Natural killer cell (primary cell): ENCODE data around the gene LONRF3. TPM values are rescaled to one million over a fixed set of nuclear protein-coding genes. Genes with fewer than 3 reads are reported as not detected.
"Not testable (repeated sequence)": the region's sequence is repeated elsewhere in the genome, so short reads cannot be mapped to it uniquely, and the experiment has no call there.

Source experiments
- ATAC-seq, 3 donors: fragments of 150-1000 bp in 2 of 3; fragments of 200-7000 bp in 1 of 3; cut with Tn5 transposase; 1 replicate in 1 of 3; 2 replicates in 2 of 3; pipeline ENCODE4 v1.10.0; 2021; ENCODE audit warnings: mild to moderate bottlenecking in 2 of 3, moderate library complexity in 2 of 3
- DNase-seq, 2 donors: peaks; one replicate each; pipeline versions ENCODE4 v3.0.0 to v3.0.0-alpha.2; 2013 to 2021; ENCODE audit warnings: mixed read lengths in 1 of 2
- H3K27ac ChIP-seq: one replicate; pipeline ENCODE4 v1.5.1; 2013; ENCODE audit warnings: mild to moderate bottlenecking, low read length
- H3K27me3 ChIP-seq: one replicate; pipeline ENCODE4 v1.6.1; 2013; ENCODE audit warnings: low read length; ENCODE audit not compliant: control insufficient read depth, insufficient read depth
- H3K36me3 ChIP-seq: one replicate; pipeline ENCODE4 v1.6.1; 2013; ENCODE audit warnings: low read length; ENCODE audit not compliant: control insufficient read depth, insufficient read depth
- H3K4me1 ChIP-seq: one replicate; pipeline ENCODE4 v1.6.1; 2013; ENCODE audit warnings: low read length; ENCODE audit not compliant: control insufficient read depth, insufficient read depth
- H3K4me3 ChIP-seq: one replicate; pipeline ENCODE4 v1.5.1; 2013; ENCODE audit warnings: low read length
- H3K9me3 ChIP-seq: one replicate; pipeline ENCODE4 v1.6.1; 2013; ENCODE audit warnings: low read length; ENCODE audit not compliant: control insufficient read depth, insufficient read depth
- H3K27ac Mint-ChIP-seq, 2 donors: one replicate each; pipeline ENCODE4 v1.8.0; 2022; ENCODE audit warnings: mild to moderate bottlenecking in 2 of 2, mixed read lengths in 2 of 2, moderate library complexity in 1 of 2
- H3K27me3 Mint-ChIP-seq, 2 donors: one replicate each; pipeline ENCODE4 v1.8.0; 2022; ENCODE audit warnings: low read depth in 2 of 2, mixed read lengths in 2 of 2
- H3K36me3 Mint-ChIP-seq: one replicate; pipeline ENCODE4 v1.8.0; 2022; ENCODE audit warnings: mixed read lengths
- H3K4me1 Mint-ChIP-seq, 2 donors: one replicate each; pipeline ENCODE4 v1.8.0; 2022; ENCODE audit warnings: mixed read lengths in 2 of 2
- H3K4me3 Mint-ChIP-seq: one replicate; pipeline ENCODE4 v1.8.0; 2022; ENCODE audit warnings: mild to moderate bottlenecking, moderate library complexity, mixed read lengths
- H3K9me3 Mint-ChIP-seq, 2 donors: one replicate each; pipeline ENCODE4 v1.8.0; 2022; ENCODE audit warnings: mixed read lengths in 2 of 2
- CTCF ChIP-seq: fragments of 200-600 bp; IDR thresholded peaks from one replicate; pipeline ENCODE4 v1.8.0; 2022; ENCODE audit warnings: antibody characterized with exemption
- WGBS: methylation state at CpG from one replicate; pipeline ENCODE4 v1.1.7; 2013; ENCODE audit warnings: missing lambda C conversion rate; ENCODE audit not compliant: insufficient coverage; 5-methylcytosine and 5-hydroxymethylcytosine counted together
- intact Hi-C: fragments of 100-400 bp; cut with micrococcal nuclease; formaldehyde crosslinking; loops from one replicate; pipeline ENCODE4 v1.14.2; 2022
- total RNA-seq, 4 donors: library from RNA; stranded (reverse); fragments of 120-200 nt in 1 of 4; gene quantifications; one replicate each; pipeline versions ENCODE4 v1.2.3 to v1.2.4, GENCODE V29; 2013 to 2022

Gene LONRF3
- total RNA-seq, 3 donors from 2014 or later (not counting 1 experiment from before 2014, with no cell fraction given): 13.4 to 21.2 (median 17.4) TPM

DNA sequence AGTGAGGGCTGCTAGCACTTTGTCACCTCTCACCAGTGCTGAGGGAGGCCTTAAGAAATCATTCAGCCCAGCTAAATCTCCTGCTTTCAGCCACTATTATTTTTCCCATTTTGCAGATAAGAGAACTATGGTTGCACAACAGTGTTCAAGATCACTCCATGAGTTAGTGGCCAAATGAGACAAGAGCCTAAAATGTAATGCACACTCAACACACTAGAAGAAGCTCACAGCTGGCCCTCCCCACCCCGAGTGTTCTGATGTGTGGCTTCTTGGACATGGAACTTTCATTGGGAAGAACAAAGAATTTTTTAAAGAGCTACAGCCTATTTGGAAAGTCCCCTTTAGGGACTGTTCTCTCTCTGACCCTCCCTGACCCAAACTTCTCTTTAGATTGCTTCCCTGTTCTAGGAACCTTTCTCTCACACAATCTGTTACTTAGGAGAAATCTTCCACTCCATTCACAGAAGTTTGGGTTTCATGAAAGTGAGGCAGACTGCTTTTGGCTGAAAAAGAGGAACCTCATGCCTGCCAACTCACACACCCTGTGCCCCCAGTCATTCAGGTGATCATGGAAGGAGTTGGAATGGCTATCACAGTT, 54.4 kb downstream of the LONRF3 start:
- Mint-ChIP-seq H3K27me3 (peaks cover 7 to 14% of the 10 kb centered on the region in 2 donors), H3K27ac (no peak overlapping the region), H3K4me3 (no peak overlapping the region), H3K4me1 (no peaks in the 10 kb centered on the region), H3K36me3 (no peaks in the 10 kb centered on the region), H3K9me3 (no peaks in the 10 kb centered on the region)
- no peak overlapping the region for H3K27ac ChIP-seq
- H3K36me3 ChIP-seq: no peaks in the 10 kb centered on the region
- no peaks in the 10 kb centered on the region for H3K4me1 ChIP-seq
- no peak for ATAC-seq
- no peak for TF ChIP-seq CTCF
- no peak overlapping the region for H3K4me3 ChIP-seq
- no peaks in the 10 kb centered on the region for H3K9me3 ChIP-seq
- no peaks in the 10 kb centered on the region for H3K27me3 ChIP-seq
- intact Hi-C loops: no loop called here
- 80% methylated on average over 1 of the region's 1 CpG for WGBS
- no peak for DNase-seq

DNA sequence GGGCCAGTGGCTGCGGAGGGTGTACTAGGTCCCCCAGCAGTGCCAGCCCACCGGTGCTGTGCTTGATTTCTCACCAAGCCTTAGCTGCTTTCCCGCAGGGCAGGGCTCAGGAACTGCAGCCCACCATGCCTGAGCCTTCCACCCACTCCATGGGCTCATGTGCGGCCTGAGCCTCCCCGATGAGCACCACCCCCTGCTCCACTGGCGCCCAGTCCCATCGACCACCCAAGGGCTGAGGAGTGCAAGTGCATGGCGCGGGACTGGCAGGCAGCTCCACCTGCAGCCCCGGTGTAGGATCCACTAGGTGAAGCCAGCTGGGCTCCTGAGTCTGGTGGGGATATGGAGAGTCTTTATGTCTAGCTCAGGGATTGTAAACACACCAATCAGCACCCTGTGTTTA, 55.2 kb downstream of the LONRF3 start:
- intact Hi-C loops, H3K27me3 ChIP-seq, H3K4me3 ChIP-seq, H3K4me3 Mint-ChIP-seq, H3K36me3 Mint-ChIP-seq, H3K27ac ChIP-seq, DNase-seq, H3K4me1 Mint-ChIP-seq, H3K9me3 Mint-ChIP-seq, H3K36me3 ChIP-seq, H3K4me1 ChIP-seq, ATAC-seq, H3K9me3 ChIP-seq, H3K27ac Mint-ChIP-seq: not testable (repeated sequence)
- peaks cover 7 to 14% of the 10 kb centered on the region in 2 donors for H3K27me3 Mint-ChIP-seq
- whole genome bisulfite sequencing: 96% methylated on average over 6 of the region's 10 CpGs

GRCh38 chrX:119030990-119031389, 56.6 kb downstream of the LONRF3 start:
- no peaks in the 10 kb centered on the region for H3K36me3 Mint-ChIP-seq
- ATAC-seq: no peak
- peaks cover 0 to 4% of the 10 kb centered on the region in 2 donors for H3K9me3 Mint-ChIP-seq

More at GRCh38 chrX:119030990-119031389, 56.6 kb downstream of the LONRF3 start:
- Histone ChIP-seq H3K27me3 (no peaks in the 10 kb centered on the region), H3K27ac (no peak overlapping the region), H3K4me3 (no peak overlapping the region), H3K36me3 (no peaks in the 10 kb centered on the region), H3K9me3 (no peaks in the 10 kb centered on the region), H3K4me1 (no peaks in the 10 kb centered on the region)
- no peak overlapping the region for H3K4me3 Mint-ChIP-seq
- H3K27ac Mint-ChIP-seq: no peak overlapping the region
- intact Hi-C loops: no loop called here
- TF ChIP-seq CTCF: no peak
- peaks cover 7 to 14% of the 10 kb centered on the region in 2 donors for H3K27me3 Mint-ChIP-seq
- no peak for DNase-seq
- no peaks in the 10 kb centered on the region for H3K4me1 Mint-ChIP-seq
